H1 (cell line): ENCODE data around the gene NEU4. TPM values are rescaled to one million over a fixed set of nuclear protein-coding genes. Genes with fewer than 3 reads are reported as not detected.
"Not testable (repeated sequence)": the region's sequence is repeated elsewhere in the genome, so short reads cannot be mapped to it uniquely, and the experiment has no call there.

Experiments
- CTCF ChIA-PET: fragments of 300-600 bp; sonication (Branson Sonifier 250); formaldehyde crosslinking; loops from one replicate; lab custom pipeline; 2021; ENCODE audit not compliant: partially characterized antibody; lab: Charles Lee
- POLR2A ChIA-PET: fragments of 300-600 bp; sonication (Branson Sonifier 250); formaldehyde crosslinking; loops from one replicate; lab custom pipeline; 2021; ENCODE audit warnings: inconsistent platforms; ENCODE audit not compliant: partially characterized antibody; lab: Charles Lee
- DNase-seq, 2 experiments: peaks; one replicate each; pipeline versions ENCODE4 v3.0.0 to v3.0.0-alpha.2; 2010 to 2022; ENCODE audit warnings: low spot score in 2 of 2, low read depth in 1 of 2, mixed read lengths in 1 of 2
- FAIRE-seq: peaks from 2 replicates; lab custom pipeline; 2011; peaks lifted over from hg19 to GRCh38; lab: Jason Lieb, UNC
- H2AFZ ChIP-seq: 2 replicates; pipeline ENCODE4 v1.8.1; 2012; ENCODE audit warnings: low read length, inconsistent platforms
- H2AK5ac ChIP-seq: 2 replicates; pipeline ENCODE4 v1.6.1; 2013; ENCODE audit warnings: low read depth, low read length
- H2BK120ac ChIP-seq: replicated peaks from 2 replicates; pipeline ENCODE3; 2013; ENCODE audit warnings: low read depth, low read length, inconsistent platforms
- H2BK12ac ChIP-seq: 2 replicates; pipeline ENCODE4 v1.6.1; 2013; ENCODE audit warnings: low read depth, low read length
- H2BK15ac ChIP-seq: 2 replicates; pipeline ENCODE4 v1.6.1; 2013; ENCODE audit warnings: low read length
- H2BK20ac ChIP-seq: 2 replicates; pipeline ENCODE4 v1.6.1; 2013; ENCODE audit warnings: low read length
- H2BK5ac ChIP-seq: 2 replicates; pipeline ENCODE4 v1.6.1; 2013; ENCODE audit warnings: low read depth, low read length
- H3K14ac ChIP-seq: 2 replicates; pipeline ENCODE4 v1.6.1; 2013; ENCODE audit warnings: inconsistent platforms; ENCODE audit not compliant: insufficient read length
- H3K18ac ChIP-seq: 2 replicates; pipeline ENCODE4 v1.6.1; 2013; ENCODE audit warnings: low read length; ENCODE audit errors: extremely low read depth
- H3K23ac ChIP-seq: 2 replicates; pipeline ENCODE4 v1.6.1; 2013; ENCODE audit warnings: inconsistent platforms; ENCODE audit not compliant: insufficient read length
- H3K23me2 ChIP-seq: 2 replicates; pipeline ENCODE4 v1.6.1; 2013; ENCODE audit warnings: low read depth, low read length
- H3K27ac ChIP-seq: 2 replicates; pipeline ENCODE4 v1.6.1; 2011; ENCODE audit warnings: low read depth, low read length, inconsistent platforms
- H3K27me3 ChIP-seq, 4 experiments: replicated peaks in 1 of 4; 1 replicate in 1 of 4; 2 replicates in 3 of 4; pipeline versions ENCODE4 v1.6.1 to v1.8.1; 2011 to 2013; ENCODE audit warnings: low read length in 3 of 4, mild to moderate bottlenecking in 3 of 4, inconsistent platforms in 2 of 4, mixed read lengths in 2 of 4, moderate library complexity in 1 of 4; ENCODE audit not compliant: control insufficient read depth in 3 of 4, insufficient read depth in 3 of 4; ENCODE audit errors: extremely low read depth in 1 of 4
- H3K36me3 ChIP-seq, 4 experiments: 2 replicates each; pipeline versions ENCODE4 v1.6.1 to v1.8.1; 2011 to 2013; ENCODE audit warnings: mild to moderate bottlenecking in 4 of 4, low read length in 3 of 4, moderate library complexity in 2 of 4, control low read depth in 1 of 4, inconsistent platforms in 1 of 4; ENCODE audit not compliant: insufficient read depth in 4 of 4, control insufficient read depth in 2 of 4
- H3K4ac ChIP-seq: replicated peaks from 2 replicates; pipeline ENCODE3; 2013; ENCODE audit warnings: low read length, low read depth, mixed read lengths, inconsistent platforms; ENCODE audit not compliant: insufficient read length
- H3K4me1 ChIP-seq, 4 experiments: replicated peaks in 1 of 4; 1 replicate in 1 of 4; 2 replicates in 3 of 4; pipeline versions ENCODE4 v1.6.1 to v1.8.1; 2011 to 2013; ENCODE audit warnings: low read length in 3 of 4, inconsistent platforms in 2 of 4, mixed read lengths in 1 of 4; ENCODE audit not compliant: insufficient read depth in 4 of 4, control insufficient read depth in 3 of 4
- H3K4me2 ChIP-seq, 2 experiments: 2 replicates each; pipeline versions ENCODE4 v1.6.1 to v1.8.1; 2011 to 2013; ENCODE audit warnings: low read depth in 2 of 2, low read length in 2 of 2, control low read depth in 1 of 2, inconsistent platforms in 1 of 2, mild to moderate bottlenecking in 1 of 2; ENCODE audit not compliant: insufficient read depth in 1 of 2
- H3K4me3 ChIP-seq, 4 experiments: fragments of 200-600, 300-600 bp in 1 of 4; sonication (generic), shearing (Covaris generic), sonication (Bioruptor Twin) in 1 of 4; 2 replicates each; pipeline versions ENCODE4 v1.5.1 to v1.8.1; 2011 to 2016; ENCODE audit warnings: low read length in 4 of 4, low read depth in 3 of 4, control low read depth in 2 of 4, inconsistent platforms in 2 of 4, mild to moderate bottlenecking in 2 of 4, mixed read lengths in 1 of 4, moderate library complexity in 1 of 4; ENCODE audit not compliant: insufficient read depth in 2 of 4; ENCODE audit errors: extremely low read depth in 1 of 4
- H3K56ac ChIP-seq: replicated peaks from 2 replicates; pipeline ENCODE3; 2013; ENCODE audit warnings: low read depth, mild to moderate bottlenecking, mixed read lengths, low read length, inconsistent platforms; ENCODE audit not compliant: insufficient read length
- H3K79me1 ChIP-seq: 2 replicates; pipeline ENCODE4 v1.6.1; 2013; ENCODE audit warnings: low read depth, low read length, control low read depth
- H3K79me2 ChIP-seq, 2 experiments: 2 replicates each; pipeline versions ENCODE4 v1.6.1 to v1.8.1; 2012 to 2013; ENCODE audit warnings: low read length in 2 of 2, mild to moderate bottlenecking in 2 of 2, inconsistent platforms in 1 of 2; ENCODE audit not compliant: insufficient read depth in 2 of 2, control insufficient read depth in 1 of 2
- H3K9ac ChIP-seq, 4 experiments: replicated peaks in 1 of 4; 1 replicate in 1 of 4; 2 replicates in 3 of 4; pipeline versions ENCODE4 v1.6.1 to v1.8.1; 2011 to 2013; ENCODE audit warnings: low read depth in 3 of 4, low read length in 3 of 4, control low read depth in 2 of 4, mild to moderate bottlenecking in 2 of 4, moderate library complexity in 2 of 4, inconsistent platforms in 1 of 4; ENCODE audit errors: extremely low read depth in 1 of 4
- H3K9me3 ChIP-seq, 2 experiments: 2 replicates each; pipeline versions ENCODE4 v1.6.1 to v1.8.1; 2012 to 2013; ENCODE audit warnings: mild to moderate bottlenecking in 2 of 2, moderate library complexity in 2 of 2, control low read depth in 1 of 2, inconsistent platforms in 1 of 2, low read depth in 1 of 2, low read length in 1 of 2, mixed read lengths in 1 of 2; ENCODE audit not compliant: insufficient read depth in 2 of 2
- H4K20me1 ChIP-seq, 2 experiments: replicated peaks in 1 of 2; 2 replicates each; pipeline versions ENCODE3 to v1.8.1; 2011 to 2013; ENCODE audit warnings: inconsistent platforms in 2 of 2, low read length in 2 of 2, mild to moderate bottlenecking in 1 of 2; ENCODE audit not compliant: insufficient read depth in 2 of 2, control insufficient read depth in 1 of 2
- H4K5ac ChIP-seq: 2 replicates; pipeline ENCODE4 v1.6.1; 2013; ENCODE audit warnings: low read length, low read depth, mixed read lengths, inconsistent platforms; ENCODE audit not compliant: insufficient read length
- H4K8ac ChIP-seq: 2 replicates; pipeline ENCODE4 v1.8.0; 2013; ENCODE audit warnings: mild to moderate bottlenecking, moderate library complexity, low read length, inconsistent platforms; ENCODE audit not compliant: insufficient read depth; ENCODE audit errors: extremely low read depth
- H4K91ac ChIP-seq: replicated peaks from 2 replicates; pipeline ENCODE3; 2013; ENCODE audit warnings: low read length, mixed read lengths, inconsistent platforms; ENCODE audit not compliant: insufficient read length
- WGBS, 2 experiments: shearing (Covaris generic) in 1 of 2; methylation state at CpG; one replicate each; pipeline versions ENCODE4 v1.1.6 to v1.1.7; 2013 to 2015; ENCODE audit warnings: low lambda C conversion rate in 2 of 2, mixed read lengths in 2 of 2, inconsistent platforms in 1 of 2, low coverage in 1 of 2, missing lambda C conversion rate in 1 of 2; ENCODE audit not compliant: insufficient replicate concordance in 2 of 2, insufficient coverage in 1 of 2, insufficient read length in 1 of 2; ENCODE audit errors: extremely low coverage in 1 of 2, missing lambda C conversion rate in 1 of 2; 5-methylcytosine and 5-hydroxymethylcytosine counted together
- polyA plus RNA-seq, 7 experiments: library from polyadenylated mRNA; depleted of rRNA in 3 of 7; stranded (reverse) in 5 of 7; unstranded in 2 of 7; fragments of >200 nt in 5 of 7; fragments of 200-250 nt in 2 of 7; gene quantifications; 1 replicate in 5 of 7; 2 replicates in 1 of 7; 4 replicates in 1 of 7; pipeline versions ENCODE4 v1.2.1 to v1.2.3, GENCODE V29; 2011 to 2013; ENCODE audit warnings: missing spikeins in 2 of 7, mixed read lengths in 2 of 7
- total RNA-seq: library from RNA; stranded (reverse); fragmentation: NEBNext Ultra II Directional; extraction: Animal tissue kit (Norgen Biotek cat#: 25700); gene quantifications from 2 replicates; pipeline ENCODE4 v1.2.1, GENCODE V29; 2021

The NEU4 gene
- total and polyA plus RNA-seq, 2 of the 8 experiments (the other 6 are each of a cell fraction or from before 2014, with no cell fraction given), result 0.32 to 0.50 TPM

DNA sequence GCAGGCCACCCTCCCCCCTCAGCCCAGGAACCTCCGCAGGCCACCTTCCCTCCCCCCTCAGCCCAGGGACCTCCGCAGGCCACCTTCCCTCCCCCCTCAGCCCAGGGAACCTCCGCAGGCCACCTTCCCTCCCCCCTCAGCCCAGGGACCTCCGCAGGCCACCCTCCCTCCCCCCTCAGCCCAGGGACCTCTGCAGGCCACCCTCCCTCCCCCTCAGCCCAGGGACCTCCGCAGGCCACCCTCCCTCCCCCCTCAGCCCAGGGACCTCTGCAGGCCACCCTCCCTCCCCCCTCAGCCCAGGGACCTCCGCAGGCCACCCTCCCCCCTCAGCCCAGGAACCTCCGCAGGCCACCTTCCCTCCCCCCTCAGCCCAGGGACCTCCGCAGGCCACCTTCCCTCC, 2.8 kb upstream of the NEU4 start:
- H3K4me2 ChIP-seq, H3K4me3 ChIP-seq, H4K8ac ChIP-seq, H3K23ac ChIP-seq, H3K79me2 ChIP-seq, H2BK20ac ChIP-seq, H2BK12ac ChIP-seq, H3K36me3 ChIP-seq, H4K20me1 ChIP-seq, H3K9me3 ChIP-seq, H2BK5ac ChIP-seq, H3K18ac ChIP-seq, H3K23me2 ChIP-seq, H2AK5ac ChIP-seq, H4K5ac ChIP-seq, H2BK120ac ChIP-seq, DNase-seq, POLR2A ChIA-PET, H2AFZ ChIP-seq, H3K14ac ChIP-seq, H3K4ac ChIP-seq, H2BK15ac ChIP-seq, H4K91ac ChIP-seq, H3K79me1 ChIP-seq, H3K27ac ChIP-seq, H3K56ac ChIP-seq, H3K9ac ChIP-seq, CTCF ChIA-PET, FAIRE-seq: not testable (repeated sequence)
- Histone ChIP-seq H3K4me1 (peaks cover 4 to 30% (median 11%) of the 10 kb centered on the region in 4 experiments), H3K27me3 (peaks cover 0 to 23% (median 6%) of the 10 kb centered on the region in 4 experiments; a peak in 5 of 7 replicates)
- no CpG with 5 or more reads among the region's 8 CpGs for WGBS, 2 experiments
